HepG2 (cell line): ENCODE measurements around the gene ADGRV1. TPM values are rescaled to one million over a fixed set of nuclear protein-coding genes. Genes with fewer than 3 reads are reported as not detected.

Experiments
- ARHGAP35 ChIP-seq: sonication (generic); formaldehyde crosslinking; IDR thresholded peaks from 2 replicates; pipeline ENCODE4 v1.9.0; 2022; ENCODE audit warnings: mild to moderate bottlenecking, inconsistent platforms, moderate library complexity, missing genetic modification reagents, borderline replicate concordance
- ATF5 ChIP-seq: sonication (generic); formaldehyde crosslinking; IDR thresholded peaks from 2 replicates; pipeline ENCODE4 v1.4.0; 2020; ENCODE audit warnings: mild to moderate bottlenecking, low read depth, missing genetic modification reagents
- CAMTA2 ChIP-seq: sonication (generic); formaldehyde crosslinking; IDR thresholded peaks from 2 replicates; pipeline ENCODE4 v1.4.0; 2020; ENCODE audit warnings: mild to moderate bottlenecking, missing genetic modification reagents, borderline replicate concordance
- FOSL2 ChIP-seq: sonication (generic); formaldehyde crosslinking; IDR thresholded peaks from 2 replicates; pipeline ENCODE4 v1.4.0; 2020; ENCODE audit warnings: missing genetic modification reagents
- FOXO1 ChIP-seq: sonication (generic); formaldehyde crosslinking; IDR thresholded peaks from 2 replicates; pipeline ENCODE4 v1.4.0; 2020; ENCODE audit warnings: missing genetic modification reagents
- HMG20B ChIP-seq: conservative IDR thresholded peaks from 2 replicates; pipeline ENCODE4 v1.6.1; 2016; ENCODE audit warnings: missing genetic modification reagents, missing compliant biosample characterization
- HMGXB3 ChIP-seq: sonication (generic); formaldehyde crosslinking; IDR thresholded peaks from 2 replicates; pipeline ENCODE4 v1.4.0; 2020; ENCODE audit warnings: missing genetic modification reagents, borderline replicate concordance
- KDM4B ChIP-seq: sonication (generic); formaldehyde crosslinking; IDR thresholded peaks from 2 replicates; pipeline ENCODE4 v1.4.0; 2020; ENCODE audit warnings: missing genetic modification reagents
- NFRKB ChIP-seq: fragments of 450-650 bp; IDR thresholded peaks from 2 replicates; pipeline ENCODE4 v1.6.1; 2017
- NR1H2 ChIP-seq: sonication (generic); formaldehyde crosslinking; IDR thresholded peaks from 2 replicates; pipeline ENCODE4 v1.8.1; 2022; ENCODE audit warnings: low read depth, missing genetic modification reagents, borderline replicate concordance
- RARA ChIP-seq: IDR thresholded peaks from 2 replicates; pipeline ENCODE4 v1.6.1; 2016; ENCODE audit warnings: missing genetic modification reagents, missing compliant biosample characterization
- SMAD1 ChIP-seq: sonication (generic); formaldehyde crosslinking; IDR thresholded peaks from 2 replicates; pipeline ENCODE4 v1.4.0; 2020; ENCODE audit warnings: missing genetic modification reagents, low read depth, mild to moderate bottlenecking, borderline replicate concordance
- SP5 ChIP-seq: IDR thresholded peaks from 2 replicates; pipeline ENCODE4 v1.6.1; 2016; ENCODE audit warnings: low read depth, borderline replicate concordance
- SRY ChIP-seq: sonication (generic); formaldehyde crosslinking; IDR thresholded peaks from 2 replicates; pipeline ENCODE4 v1.8.0; 2022; ENCODE audit warnings: mild to moderate bottlenecking, missing genetic modification reagents
- TP53 ChIP-seq: sonication (generic); formaldehyde crosslinking; conservative IDR thresholded peaks from 2 replicates; pipeline ENCODE4 v1.4.0; 2020; ENCODE audit warnings: missing genetic modification reagents
- WIZ ChIP-seq: sonication (generic); formaldehyde crosslinking; IDR thresholded peaks from 2 replicates; pipeline ENCODE4 v1.5.1; 2020; ENCODE audit warnings: mild to moderate bottlenecking, missing genetic modification reagents
- ZBTB2 ChIP-seq: sonication (generic); formaldehyde crosslinking; IDR thresholded peaks from 2 replicates; pipeline ENCODE4 v1.8.0; 2022; ENCODE audit warnings: low read depth, missing genetic modification reagents
- ZNF512 ChIP-seq: sonication (generic); formaldehyde crosslinking; IDR thresholded peaks from 2 replicates; pipeline ENCODE4 v1.4.0; 2020; ENCODE audit warnings: mild to moderate bottlenecking, missing genetic modification reagents
- ZNF672 ChIP-seq: sonication (generic); formaldehyde crosslinking; IDR thresholded peaks from 2 replicates; pipeline ENCODE4 v1.8.1; 2022; ENCODE audit warnings: missing genetic modification reagents
- ZUFSP ChIP-seq: sonication (generic); formaldehyde crosslinking; IDR thresholded peaks from 2 replicates; pipeline ENCODE4 v1.9.0; 2021; ENCODE audit warnings: missing genetic modification reagents, mild to moderate bottlenecking, borderline replicate concordance
- polyA plus RNA-seq, 8 experiments: library from polyadenylated mRNA; depleted of rRNA in 3 of 8; stranded (reverse) in 7 of 8; unstranded in 1 of 8; fragments of >200 nt; fragmentation: Illumina TruSeq in 4 of 8; extraction: Trizol in 4 of 8; gene quantifications; 2 replicates each; pipeline versions ENCODE4 v1.2.1 to v1.2.3, GENCODE V29; 2011 to 2016; ENCODE audit warnings: low read depth in 4 of 8, missing spikeins in 1 of 8, mixed read lengths in 1 of 8; ENCODE audit not compliant: insufficient read depth in 1 of 8
- total RNA-seq, 5 experiments: library from RNA; depleted of rRNA; stranded (reverse); fragments of >200 nt; fragmentation: Illumina TruSeq; extraction: Trizol; gene quantifications; 2 replicates each; pipeline ENCODE4 v1.2.3, GENCODE V29; 2016; ENCODE audit warnings: low read depth in 1 of 5

ADGRV1 gene
- total and polyA plus RNA-seq, 2 of the 13 experiments (the other 11 are each of a cell fraction or from before 2014, with no cell fraction given): 1.7 to 3.9 TPM

- TF ChIP-seq KDM4B (CRISPR knock-in tag): 0 out of 2 replicates have a peak, but pooled peaks have one; percentile 58
- TF ChIP-seq SMAD1 (CRISPR knock-in tag): peak; percentile 37; the same call in 1 of the 2 replicates
- peak; percentile 58; the same call in 1 of the 2 replicates for TF ChIP-seq FOXO1
- no peak for TF ChIP-seq NR1H2
- no peak for TF ChIP-seq ARHGAP35 (CRISPR knock-in tag)
- TF ChIP-seq ATF5 (CRISPR knock-in tag): peak; percentile 92; the same call in 1 of the 2 replicates
- TF ChIP-seq RARA (CRISPR knock-in tag): peak; percentile 47
- peak; percentile 32; the same call in 1 of the 2 replicates for TF ChIP-seq ZNF672 (CRISPR knock-in tag)
- TF ChIP-seq HMG20B (CRISPR knock-in tag): peak; percentile 8; the same call in 1 of the 2 replicates
- peak; percentile 81; the same call in 1 of the 2 replicates for TF ChIP-seq WIZ (CRISPR knock-in tag)
- no peak for TF ChIP-seq TP53 (CRISPR knock-in tag)
- TF ChIP-seq ZNF512 (CRISPR knock-in tag): no peak
- no peak for TF ChIP-seq ZUFSP (CRISPR knock-in tag)
- peak; percentile 92 for TF ChIP-seq SP5
- TF ChIP-seq SRY (CRISPR knock-in tag): no peak
- peak; percentile 65; the same call in 1 of the 2 replicates for TF ChIP-seq HMGXB3 (CRISPR knock-in tag)
- TF ChIP-seq FOSL2 (CRISPR knock-in tag): peak; percentile 90
- TF ChIP-seq ZBTB2: peak; percentile 82
- no peak for TF ChIP-seq NFRKB
- no peak for TF ChIP-seq CAMTA2
These were observed 29.2 kb upstream of the ADGRV1 start, which contains the start of gene LYSMD3 (continued) for GRCh38 chr5:90529194-90529938.
